Esophagus mucosa (tissue), 1 donor: Measurements from ENCODE around the gene RNU1-4. TPM values are rescaled to one million over a fixed set of nuclear protein-coding genes. Genes with fewer than 3 reads are reported as not detected.
"Not testable (repeated sequence)": the region's sequence is repeated elsewhere in the genome, so short reads cannot be mapped to it uniquely, and the experiment has no call there.

Experiments
- ATAC-seq: fragments of 200-7000 bp; cut with Tn5 transposase; one replicate; pipeline ENCODE4 v1.9.1; 2020
- total RNA-seq: library from RNA; stranded (reverse); gene quantifications from one replicate; pipeline ENCODE4 v1.2.4, GENCODE V29; 2023
- donor health status: DM: yes; HTN: yes; CAD: no.

RNU1-4 gene
- total RNA-seq, 1 donor from 2014 or later: 6,387 TPM

DNA sequence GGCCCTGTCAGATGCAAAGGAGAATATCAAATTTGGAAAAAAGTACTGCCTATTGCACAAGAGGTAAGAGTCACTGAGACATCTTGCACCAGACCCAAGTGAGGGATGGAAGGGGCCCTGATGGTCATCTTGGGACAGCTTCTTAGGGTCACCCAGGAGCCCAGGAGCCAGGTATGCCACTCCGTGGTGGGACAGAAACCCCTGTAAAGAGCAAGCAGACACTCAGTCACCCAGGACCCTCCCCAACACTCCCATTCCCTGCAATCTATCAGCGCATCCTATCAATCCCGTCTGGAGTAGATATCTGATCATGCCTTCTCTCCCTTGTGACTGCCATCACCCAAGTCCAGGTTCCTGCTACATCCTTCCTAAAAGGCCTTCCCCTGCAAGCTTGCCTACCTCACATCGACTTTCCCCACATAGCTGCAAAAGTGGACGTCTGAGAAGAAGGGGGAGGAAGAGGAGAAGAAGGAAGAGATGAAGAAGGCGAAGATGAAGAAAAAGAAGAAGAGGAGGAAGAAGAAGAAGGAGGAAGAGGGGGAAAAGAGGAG lies 30.7 kb downstream of the RNU1-4 start:
- ATAC-seq: not testable (repeated sequence)

DNA sequence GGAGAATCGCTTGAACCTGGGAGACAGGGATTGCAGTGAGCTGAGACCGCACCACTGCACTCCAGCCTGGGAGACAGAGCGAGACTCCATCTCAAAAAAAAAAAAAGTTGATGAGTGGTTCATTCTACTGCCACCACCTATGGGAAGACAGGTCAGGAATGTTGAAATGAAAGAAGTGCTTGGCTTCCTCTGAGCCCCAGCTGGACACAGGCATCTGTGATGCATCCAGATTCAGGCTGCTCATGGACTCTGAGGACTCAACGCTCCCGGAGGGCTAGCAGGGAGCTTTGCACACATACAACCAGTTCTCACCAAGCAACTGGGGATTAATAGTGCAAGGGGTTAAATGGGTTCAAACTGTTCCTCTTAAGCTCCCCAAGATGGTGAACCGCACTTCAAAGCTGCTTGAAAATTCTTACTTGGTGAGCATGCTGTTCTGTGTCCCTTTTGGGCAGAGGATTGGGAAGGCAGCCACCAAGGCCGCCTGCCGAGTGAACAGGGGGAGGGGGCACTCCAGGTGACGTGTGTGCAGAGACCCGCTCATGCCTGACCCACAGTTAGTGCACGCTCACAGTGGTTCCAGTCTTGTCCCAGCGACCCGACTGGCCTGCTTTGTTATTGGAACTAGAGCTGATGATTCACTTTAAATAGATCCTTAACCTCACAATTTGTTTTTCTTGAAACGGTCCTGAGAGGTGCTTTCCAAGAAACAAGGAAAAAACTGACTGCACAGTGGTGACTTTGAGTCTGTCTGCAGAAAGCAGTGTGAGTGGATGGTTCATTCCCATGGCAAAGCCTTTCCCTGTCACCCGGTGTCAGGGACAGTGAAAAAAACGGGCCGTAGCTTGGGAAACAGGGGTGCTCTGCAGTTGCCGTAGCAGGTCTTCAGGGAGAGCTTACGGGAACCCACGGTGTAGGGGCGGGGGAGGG lies 32.2 kb downstream of the RNU1-4 start:
- ATAC-seq: peak; percentile 3

DNA sequence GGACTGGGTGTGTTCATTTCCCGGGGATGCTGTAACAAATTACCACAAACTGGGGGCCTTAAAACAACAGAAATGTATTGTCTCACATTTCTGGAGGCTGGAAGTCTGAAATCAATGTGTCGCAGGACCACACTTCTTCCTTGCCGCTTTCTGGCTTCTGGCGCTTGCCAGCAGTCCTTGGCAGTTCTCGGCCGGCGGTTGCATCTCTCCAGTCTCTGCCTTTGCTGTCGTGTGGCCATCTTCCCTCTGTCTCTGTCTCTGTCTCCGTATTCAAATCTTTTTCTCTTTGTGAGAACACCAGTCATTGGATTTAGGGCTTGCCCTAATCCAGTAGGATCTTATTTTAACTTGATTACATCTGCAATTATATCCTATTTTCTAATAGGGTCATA lies 32.9 kb downstream of the RNU1-4 start:
- ATAC-seq: not testable (repeated sequence)

DNA sequence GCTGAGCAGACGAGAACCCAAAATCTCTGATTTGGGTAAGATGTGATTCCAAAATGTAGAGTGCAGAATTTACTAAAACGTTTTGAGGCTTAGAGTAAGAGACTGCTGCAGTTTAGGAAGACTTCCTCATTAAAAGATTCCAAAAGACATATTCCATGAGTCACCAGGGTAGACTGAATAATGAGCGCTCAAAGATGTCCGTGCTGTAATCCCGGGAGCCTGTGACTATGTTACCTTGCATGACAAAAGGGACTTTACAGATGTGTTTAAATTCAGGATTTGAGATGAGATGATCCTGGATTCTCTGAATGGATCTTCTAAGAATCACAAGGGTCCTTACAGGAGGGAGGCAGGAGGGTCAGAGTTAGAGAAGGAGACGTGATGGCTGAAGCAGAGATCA lies 33.4 kb downstream of the RNU1-4 start:
- not testable (repeated sequence) for ATAC-seq

DNA sequence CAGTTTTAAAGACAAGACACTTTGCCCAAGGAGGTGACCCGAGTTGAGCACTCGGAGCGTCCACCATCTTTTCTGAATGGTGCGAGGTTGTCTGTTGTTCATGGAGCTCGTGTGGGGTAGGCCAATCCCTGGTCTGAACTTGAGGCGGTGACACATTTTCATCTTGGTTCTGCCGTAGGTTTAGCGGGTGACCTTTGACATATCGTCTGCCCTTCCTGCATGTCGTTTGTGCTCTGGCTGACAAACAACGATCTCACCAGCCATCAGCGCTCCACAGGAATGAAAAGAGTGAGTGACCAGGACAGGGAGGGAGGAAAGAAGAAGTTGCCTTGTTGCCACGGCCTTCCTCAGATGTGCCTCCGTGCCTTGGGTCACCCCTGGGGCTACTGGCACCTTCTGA lies 34.5 kb downstream of the RNU1-4 start:
- not testable (repeated sequence) for ATAC-seq

DNA sequence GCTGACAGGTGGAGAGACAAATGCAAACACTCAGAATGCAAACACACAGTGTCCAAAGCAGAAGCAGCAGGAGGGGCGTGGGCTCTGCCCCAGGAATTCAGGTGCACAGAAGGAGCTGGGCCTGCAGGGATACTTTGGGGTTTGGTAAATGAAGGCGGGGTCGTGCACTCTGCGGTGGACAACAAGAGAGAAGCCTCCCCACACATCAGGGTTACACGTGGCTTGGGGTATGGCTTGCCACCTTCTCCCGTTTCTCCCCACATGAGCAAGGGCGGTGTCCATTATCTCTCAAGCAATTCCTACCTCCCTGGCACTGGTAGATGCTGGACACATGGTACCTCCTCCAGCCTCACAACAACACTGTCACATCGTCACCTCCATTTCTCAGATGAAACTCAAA lies 35.0 kb downstream of the RNU1-4 start:
- not testable (repeated sequence) for ATAC-seq

DNA sequence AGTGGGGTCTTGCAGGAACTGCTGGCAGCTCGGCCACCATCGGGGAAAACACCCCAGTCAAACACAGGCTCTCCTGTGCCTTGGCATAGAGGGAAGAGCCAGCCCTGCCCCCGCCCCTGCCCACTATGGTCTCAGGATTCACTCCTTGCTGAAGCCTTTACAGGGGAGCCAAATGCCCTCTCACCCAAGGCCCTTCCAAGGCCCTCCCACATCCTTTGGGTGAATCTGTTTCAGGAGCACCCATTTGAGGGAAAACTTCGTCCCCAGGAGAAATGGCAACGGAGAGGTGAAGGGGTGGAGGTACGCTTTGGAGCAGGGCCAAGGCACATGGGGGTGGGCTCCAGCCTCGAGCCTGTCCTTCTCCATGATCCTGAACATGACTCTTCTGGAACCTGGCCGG lies 35.9 kb downstream of the RNU1-4 start:
- not testable (repeated sequence) for ATAC-seq

DNA sequence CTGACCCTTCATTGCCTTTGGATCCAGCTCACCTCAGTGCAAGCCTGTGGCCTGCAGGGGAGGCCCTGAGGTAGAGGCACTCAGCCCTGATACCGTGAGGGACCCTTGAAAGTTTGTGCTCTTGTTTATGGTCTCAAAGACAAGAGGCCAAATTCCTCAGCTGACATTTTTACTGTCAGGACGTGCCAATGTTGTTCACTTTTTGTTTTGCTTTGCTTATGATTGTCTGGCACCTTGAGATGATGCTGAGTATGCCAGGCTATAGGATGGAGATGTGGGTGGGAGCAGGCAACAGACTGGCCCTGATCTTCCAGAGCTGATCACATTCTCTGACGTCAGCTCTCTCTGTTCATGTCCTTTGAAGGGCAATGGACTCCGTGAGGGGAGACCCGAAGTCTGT lies 36.5 kb downstream of the RNU1-4 start:
- not testable (repeated sequence) for ATAC-seq

DNA sequence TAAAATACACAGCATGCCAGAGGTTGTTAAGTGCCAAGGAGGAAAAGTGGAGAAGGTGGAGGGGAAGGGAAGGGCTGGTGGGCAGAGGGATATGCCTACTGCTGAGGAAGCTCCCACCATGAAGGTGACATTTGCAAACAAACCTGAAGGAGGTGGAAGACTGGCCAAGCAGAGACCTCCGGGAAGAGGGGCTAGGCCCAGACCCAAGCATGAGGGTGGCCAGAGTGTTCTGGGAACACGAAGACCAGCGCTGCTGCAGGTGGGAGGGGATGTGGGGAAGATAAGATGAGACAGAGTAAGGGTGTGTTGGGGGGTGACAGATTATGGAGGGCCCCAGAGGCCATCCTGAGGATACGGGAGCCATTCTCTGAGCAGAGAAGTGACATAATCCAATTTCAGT lies 37.5 kb downstream of the RNU1-4 start:
- ATAC-seq: not testable (repeated sequence)

DNA sequence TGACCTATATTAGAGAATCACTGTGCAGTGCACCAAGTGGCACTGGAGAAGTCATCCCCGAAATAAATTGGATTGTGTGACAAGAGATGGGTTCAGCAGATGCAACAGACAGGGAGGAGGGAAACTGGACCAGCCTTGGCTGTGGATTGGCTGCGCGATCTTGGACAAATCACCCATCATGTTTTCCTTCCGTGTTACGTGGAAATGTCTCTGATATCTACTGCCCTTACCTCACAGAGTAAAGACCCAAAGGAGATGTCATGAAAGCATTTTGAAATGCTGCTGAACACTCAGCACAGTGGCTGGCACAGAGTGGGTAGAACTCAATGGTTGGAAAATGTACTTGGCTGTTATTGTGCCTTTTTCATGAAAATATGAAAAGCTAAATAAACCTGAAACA lies 39.2 kb downstream of the RNU1-4 start:
- not testable (repeated sequence) for ATAC-seq

DNA sequence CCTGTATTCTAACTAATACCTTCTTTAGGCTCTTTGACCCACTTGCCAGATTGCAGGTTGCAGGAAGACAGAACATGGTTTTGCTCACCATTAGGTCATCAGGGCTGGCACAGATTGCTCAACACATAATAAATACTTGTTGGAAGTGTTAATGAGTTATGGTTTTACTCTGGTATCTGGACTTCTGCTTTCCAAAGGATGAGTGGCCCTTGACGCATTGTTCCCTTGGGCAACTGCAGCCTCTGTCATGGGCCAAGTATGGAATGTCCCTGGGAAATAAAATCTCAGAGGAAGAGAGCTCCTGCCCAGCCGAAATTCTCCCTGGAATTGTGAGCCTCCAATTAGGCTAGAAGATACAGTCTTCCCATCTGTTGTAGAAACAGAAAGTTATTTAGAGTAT lies 40.7 kb downstream of the RNU1-4 start:
- peak; percentile 67 for ATAC-seq

DNA sequence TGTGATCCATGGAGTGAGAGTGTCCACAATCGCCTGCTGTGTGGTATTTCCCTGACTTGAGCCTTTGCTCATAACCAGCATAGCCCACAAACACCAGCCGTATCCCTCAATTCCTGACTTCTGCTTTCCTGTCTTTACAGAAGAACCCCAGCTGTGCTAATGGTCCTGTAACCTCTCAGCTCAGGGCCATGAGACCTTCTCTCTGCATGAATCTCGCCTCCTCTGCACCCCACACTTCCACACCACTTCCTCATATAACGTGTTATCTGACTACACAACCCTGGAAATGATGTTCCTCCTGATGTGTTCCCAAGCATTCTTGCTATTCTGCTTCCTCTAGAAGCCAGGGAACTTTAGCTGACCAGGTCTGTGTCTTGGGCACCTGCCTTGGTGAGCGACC lies 41.3 kb downstream of the RNU1-4 start:
- not testable (repeated sequence) for ATAC-seq

DNA sequence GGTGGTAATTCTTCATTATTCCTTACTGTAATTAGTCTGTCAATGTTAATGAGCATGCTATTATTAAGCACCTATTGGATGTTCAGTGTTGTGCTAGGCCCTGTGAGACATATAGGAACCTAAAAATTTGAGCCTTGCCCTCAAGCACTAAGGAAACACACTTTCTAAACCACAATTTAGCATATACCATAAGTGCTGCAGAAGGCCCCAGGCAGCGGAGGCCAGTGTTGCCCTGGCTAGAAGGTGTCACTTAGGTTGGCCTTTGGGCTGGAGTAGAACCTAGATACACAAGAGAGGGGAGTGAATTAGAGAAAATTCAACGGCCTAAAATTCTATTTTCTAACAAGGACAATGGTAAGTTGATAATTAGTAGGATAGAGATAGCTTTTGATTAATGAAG lies 44.6 kb downstream of the RNU1-4 start:
- ATAC-seq: not testable (repeated sequence)

DNA sequence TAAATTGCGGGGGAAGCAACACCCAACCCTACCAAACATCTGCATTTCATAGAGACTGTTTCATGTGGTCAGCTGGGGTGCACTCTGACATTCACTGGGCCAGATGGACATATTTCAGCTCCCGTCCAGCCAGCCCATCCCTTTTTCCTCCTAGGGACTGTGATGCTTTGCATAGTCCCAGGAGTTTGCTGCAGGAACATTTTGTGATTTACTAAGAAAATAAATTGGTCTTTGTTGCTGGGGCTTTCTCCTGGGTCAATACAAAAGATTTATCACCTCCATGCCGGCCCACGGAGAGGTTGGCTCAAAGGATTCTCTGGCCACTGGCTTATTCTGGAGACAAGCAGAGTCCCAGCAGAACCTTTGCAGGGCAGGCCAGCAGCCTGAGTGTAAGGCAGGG lies 46.0 kb downstream of the RNU1-4 start:
- not testable (repeated sequence) for ATAC-seq

DNA sequence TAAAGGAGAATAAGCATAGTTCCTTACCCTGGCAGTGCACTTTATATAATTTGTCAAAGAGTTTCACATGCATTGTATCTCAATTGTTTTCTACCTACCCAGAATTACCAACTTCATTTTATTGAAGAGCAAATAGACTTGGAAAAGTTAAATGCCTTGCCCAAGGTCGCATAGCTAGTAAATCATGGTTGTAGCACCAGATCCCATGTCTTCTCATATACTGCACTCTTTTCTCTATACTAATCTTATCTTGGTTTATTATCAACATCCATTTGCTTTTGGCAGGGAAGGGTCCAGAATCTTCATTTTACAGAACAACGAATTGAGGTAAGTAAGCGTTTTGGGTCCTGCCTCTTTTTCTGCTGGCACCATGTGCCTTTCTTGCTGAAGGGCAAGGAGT lies 46.9 kb downstream of the RNU1-4 start:
- not testable (repeated sequence) for ATAC-seq

DNA sequence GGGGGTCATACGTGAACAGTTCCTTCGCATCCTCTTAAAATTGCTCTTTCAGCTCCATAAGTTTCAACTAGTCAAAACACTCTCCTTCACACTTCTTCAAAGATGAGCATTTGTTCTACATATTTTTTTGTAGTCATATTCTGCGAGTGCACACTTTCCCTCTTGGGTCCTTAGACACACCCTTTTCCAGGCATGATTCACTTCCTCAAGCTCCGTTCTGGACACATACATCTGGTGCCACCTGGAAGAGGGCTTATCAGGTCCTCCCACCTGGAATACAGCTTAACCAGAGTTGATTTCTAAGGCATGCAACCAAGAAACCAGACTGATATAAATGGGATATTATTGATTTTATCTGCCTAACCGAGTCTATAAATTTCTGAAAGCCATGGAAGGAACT lies 47.4 kb downstream of the RNU1-4 start:
- not testable (repeated sequence) for ATAC-seq

Other genes starting within 250 kb of the RNU1-4 start
- gene RNU1-1, start 226.2 kb upstream of the RNU1-4 start, total RNA-seq: 6,387 TPM
- 24.7 TPM for gene NBPF1, start 127.0 kb upstream of the RNU1-4 start, total RNA-seq
- gene RNU1-3, start 73.6 kb upstream of the RNU1-4 start, total RNA-seq: 6,387 TPM
- gene RNU1-2, start 155.5 kb downstream of the RNU1-4 start, total RNA-seq: 6,387 TPM
- 15.3 TPM for gene CROCC, start 181.4 kb downstream of the RNU1-4 start, total RNA-seq
- 5.3 TPM for gene MFAP2, start 240.1 kb downstream of the RNU1-4 start, total RNA-seq